ENCODE measurements around the gene BMP7.

Gene BMP7
- 0 to 0.12 reads per million in 2 experiments for total RNA-seq

DNA sequence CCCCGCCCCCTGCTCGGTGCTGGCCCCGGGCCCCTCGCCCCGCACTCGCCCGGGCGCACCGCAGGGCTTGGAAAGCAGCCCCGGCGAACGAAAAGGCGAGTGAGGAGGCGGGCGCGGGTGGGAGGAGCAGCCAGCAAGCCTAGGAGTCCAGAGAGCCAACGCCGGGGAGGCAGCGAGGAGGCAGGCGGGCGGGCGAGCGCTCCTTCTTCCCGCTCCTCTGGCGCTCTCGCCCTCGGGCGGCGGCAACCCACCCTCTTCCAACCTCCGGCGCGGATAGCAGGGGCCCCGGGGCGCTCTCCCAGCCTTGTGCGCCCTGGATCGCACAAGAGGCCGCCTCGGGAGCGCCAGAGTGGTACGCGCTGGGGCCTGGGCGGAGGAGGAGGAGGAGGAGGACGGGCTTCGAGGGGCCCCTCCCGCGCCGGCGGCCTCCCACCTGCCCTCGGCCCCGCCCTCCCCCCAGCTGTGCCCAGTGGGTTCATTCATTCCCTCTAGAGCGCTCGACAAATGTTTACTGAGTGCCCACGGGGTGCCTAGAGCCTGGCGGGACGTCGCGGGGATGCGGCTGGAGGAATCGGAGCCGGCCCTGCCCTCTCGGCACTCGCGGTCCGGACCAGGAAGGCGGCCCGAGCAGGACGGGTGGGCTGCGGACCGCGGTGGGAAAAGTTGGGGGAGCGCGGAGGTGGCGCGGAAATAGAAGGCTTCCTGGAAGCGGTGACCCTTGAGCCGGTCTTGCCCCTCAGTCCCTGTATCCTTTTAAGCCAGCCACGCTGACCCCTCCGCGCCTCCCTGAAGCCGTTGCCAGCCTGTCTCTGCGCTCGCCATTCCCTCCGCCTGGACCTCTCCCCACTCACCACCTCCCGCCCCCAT lies at the start of gene BMP7:
Gene BMP7, minus strand, starts transcription at position 351 of the 867 bp plus-strand sequence. CDS start 519 bp downstream, outside the sequence.
- no peak for DNase-seq (ENCODE audit: low read depth)

DNA sequence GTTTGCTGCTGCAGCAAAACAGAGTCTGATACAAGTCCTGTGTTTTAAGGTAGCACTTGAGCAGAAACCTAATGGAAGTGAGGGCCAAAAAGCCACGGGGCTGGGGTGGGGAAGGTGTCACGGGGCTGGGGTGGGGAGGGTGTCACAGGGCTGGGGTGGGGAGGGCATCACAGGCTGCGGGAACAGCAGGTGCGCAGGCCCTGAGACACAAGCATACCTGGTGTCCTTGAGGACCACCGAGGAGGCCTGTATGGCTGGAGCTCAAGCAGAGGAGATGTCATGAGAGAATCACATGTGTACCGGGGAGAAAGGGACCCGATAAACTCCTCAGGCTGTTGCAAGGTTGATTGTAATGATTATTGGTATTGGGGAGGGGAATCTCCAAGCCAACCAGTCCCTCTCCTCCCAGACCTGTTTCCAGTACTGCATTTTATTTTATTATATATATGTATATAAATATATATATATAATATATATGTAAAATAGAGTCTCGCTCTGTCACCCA lies 49.6 kb upstream of the BMP7 start:
- DNase-seq (ENCODE audit: low read depth), result no peak

GRCh38 chr20:57315083-57315975 lies 48.9 kb upstream of the BMP7 start:
- DNase-seq (ENCODE audit: low read depth), result no peak

DNA sequence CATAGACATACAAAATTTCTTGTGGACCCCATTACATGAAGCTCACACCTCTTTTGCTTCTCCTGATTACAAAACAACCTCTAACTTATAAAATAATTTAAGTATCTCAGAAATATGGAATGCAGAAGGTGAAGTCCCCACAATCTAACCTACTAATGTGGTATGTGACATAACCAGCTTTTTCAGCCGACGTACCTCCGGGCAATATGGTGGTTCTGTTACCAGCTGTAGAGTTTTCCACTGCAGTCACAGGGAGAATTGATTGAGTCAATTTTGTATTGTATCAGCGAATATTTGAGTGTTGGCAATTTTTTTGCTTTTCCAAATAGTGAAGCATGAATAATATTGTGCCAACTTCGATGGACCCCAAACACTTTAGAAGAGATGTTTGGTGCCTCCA lies 47.5 kb upstream of the BMP7 start:
- DNase-seq (ENCODE audit: low read depth), result no peak

DNA sequence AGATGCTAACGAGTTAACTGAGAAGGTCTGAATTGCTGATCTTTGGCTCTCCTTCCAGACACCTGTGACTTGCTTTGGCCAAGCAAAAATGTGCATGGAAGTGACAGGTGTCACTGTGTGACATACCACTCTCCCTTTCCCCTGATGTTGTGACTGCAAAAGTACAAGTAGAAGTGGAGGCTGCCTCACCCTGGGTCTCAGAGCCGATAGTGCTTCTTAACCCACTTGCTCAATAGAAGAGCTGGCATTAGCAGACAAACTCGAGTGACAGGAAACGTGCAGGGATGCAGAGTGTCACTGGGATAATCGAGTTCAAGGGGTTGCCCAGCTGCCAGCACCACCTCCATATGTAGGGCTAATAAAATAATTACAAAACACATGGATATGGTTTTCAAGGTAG lies 46.8 kb upstream of the BMP7 start:
- DNase-seq (ENCODE audit: low read depth), result no peak

DNA sequence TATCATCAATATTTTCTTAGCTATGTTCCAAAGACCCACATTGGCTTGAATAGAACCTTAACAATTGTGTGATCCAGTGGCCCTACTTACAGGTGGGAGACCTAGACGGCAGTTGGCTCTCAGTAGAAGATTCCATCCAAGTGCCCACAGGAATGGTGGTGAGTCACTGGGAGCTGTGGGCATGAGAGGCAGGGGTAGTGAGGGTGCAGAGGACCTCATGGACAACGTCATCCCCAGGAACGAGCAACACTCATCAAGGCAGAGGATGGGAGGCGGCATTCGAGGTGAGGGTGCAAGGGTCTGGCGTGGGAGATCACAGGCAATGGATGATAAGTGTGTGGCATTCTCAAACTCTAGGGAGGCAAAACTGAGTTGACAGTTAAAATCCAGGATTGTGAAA lies 45.7 kb upstream of the BMP7 start:
- DNase-seq (ENCODE audit: low read depth), result no peak

- DNase-seq (ENCODE audit: low read depth), result no peak
These were observed 44.5 kb upstream of the BMP7 start for GRCh38 chr20:57310821-57311514.

DNA sequence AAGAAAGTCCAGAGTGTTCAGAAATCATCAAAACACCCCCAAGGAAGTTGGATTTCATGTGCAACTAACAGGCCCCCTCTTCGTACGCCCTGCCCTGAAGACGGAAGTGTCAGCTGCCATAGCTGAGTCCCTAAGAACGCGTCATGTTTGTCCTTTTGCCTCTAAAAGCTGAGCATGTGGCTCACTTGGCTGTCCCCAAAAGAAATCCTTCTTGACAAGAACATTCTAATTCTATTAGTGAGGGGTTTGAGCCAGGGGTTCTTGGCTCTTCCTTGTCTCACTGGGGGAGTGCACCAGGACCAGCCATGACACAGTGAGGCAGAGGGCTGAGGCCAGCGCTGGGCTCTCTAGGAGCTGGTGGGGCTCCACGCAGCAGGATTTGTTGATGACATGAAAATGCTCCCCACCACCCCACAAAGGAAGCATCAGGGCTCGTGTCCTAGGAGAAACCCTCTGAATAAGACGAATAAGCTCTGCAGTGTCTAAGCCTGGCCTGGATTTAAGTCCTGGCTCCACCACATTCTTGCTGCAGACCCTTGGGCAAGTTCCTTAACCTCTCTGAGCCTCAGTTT lies 43.2 kb upstream of the BMP7 start:
- no peak for DNase-seq (ENCODE audit: low read depth)

DNA sequence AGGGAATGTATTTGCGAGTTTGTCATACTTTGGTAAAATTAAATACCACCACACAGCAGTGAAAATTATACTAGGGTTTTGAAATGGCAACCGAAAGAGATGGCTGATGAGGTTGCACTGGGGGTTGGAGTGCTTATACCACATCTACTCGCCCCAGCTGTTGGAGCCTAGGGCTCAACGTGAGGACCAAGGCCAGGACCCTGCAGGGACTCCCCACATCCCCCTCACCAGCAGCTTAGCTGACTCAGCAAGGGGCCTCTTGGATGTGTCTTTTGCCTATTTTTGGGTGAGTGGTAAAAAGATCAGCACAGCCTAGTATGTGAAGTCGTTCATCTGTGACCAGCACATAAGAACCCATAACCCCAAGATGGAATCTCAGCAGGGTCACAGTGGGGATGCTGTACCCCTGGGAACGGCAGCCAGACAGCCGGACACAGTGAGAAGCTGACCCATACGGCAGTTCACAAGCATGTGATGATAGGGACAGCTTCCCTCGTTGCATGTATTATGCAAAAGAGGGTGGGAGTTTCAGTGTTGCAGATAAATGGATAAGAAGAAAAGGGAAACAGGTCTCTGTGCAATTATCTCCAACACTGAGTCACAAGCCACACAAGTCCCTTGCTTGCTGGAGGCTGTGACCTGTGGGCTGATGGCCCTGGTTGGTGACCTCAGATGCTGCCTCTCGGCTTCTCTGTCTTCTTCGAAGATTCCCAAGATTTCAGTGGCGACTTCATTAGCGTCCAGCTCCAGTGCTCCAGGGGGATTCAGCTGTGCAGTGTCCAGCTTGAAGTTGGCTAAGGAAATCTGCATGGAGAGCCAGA lies 42.2 kb upstream of the BMP7 start:
- no peak for DNase-seq (ENCODE audit: low read depth)

DNA sequence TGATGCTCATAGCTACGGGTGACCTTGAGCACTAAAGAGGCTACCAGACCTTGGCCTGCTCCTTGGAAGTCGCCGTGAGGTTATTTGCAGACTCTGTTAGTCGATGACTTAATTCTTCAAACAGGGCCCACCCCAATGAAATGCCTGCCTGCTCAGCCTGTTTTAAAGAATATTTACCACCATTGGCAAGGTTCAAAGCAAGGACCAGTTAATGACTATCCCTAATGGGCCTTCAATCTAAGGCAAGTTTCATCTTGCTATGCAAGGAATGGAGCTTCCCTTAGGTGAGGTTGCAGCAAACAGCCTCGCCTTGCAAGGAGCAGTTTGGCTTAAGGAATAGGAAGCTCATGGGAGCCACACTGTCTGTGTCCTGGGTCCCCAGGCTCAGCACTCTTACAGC lies 40.3 kb upstream of the BMP7 start:
- no peak for DNase-seq (ENCODE audit: low read depth)

- no peak for DNase-seq (ENCODE audit: low read depth)
These were observed 34.6 kb upstream of the BMP7 start for GRCh38 chr20:57301026-57301425.

DNA sequence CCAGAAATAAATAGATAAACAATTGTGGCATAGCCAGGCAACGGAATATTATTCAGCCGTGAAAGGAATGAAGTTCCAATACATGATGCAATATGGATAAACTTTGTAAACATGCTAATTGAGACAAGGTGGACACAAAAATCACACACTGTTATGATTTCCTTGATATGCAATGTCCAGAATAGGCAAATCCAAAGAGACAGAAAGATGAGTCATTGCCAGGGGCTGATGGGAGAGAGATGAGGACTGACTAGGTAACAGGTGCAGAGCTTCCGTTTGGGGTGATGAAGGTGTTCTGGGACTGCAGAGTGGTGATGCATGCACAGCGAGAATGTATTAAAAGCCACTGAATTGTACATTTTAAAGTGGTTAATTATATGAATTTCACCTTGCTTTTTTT lies 32.0 kb upstream of the BMP7 start:
- no peak for DNase-seq (ENCODE audit: low read depth)

DNA sequence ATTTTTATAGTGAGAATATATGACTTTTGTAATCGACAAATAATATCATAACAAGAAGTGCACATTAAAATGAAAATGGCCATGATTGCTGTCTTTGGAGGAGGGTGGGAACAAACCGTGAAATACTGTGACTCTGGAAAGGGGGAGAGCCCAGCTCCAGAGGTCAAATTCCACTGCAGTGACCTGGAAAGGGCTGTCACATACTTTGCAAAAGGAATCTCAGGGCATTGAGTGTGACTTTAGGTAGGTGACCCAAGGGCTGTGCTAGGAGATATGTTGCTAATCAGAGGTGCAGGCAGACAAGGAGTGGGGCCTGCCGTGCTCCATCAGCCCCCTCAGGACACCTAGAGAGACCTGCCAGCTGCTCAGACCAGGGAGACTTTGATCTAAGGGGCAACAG lies 28.1 kb upstream of the BMP7 start:
- no peak for DNase-seq (ENCODE audit: low read depth)

DNA sequence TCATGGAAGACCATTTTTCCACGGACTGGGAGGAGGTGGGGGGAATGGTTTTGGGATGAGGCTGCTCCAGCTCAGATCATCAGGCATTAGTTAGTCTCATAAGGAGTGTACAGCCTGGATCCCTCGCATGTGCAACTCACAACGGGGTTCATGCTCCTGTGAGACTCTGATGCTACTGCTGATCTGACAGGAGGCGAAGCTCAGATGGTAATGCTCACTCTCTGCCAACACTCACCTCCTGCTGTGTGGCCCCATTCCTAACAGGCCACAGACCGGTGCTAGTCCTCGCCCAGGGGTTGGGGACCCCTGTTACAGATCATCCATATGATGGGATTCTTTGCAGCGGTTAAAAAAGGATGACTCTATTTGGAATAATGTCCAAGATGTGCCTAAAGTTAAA lies 27.6 kb upstream of the BMP7 start:
- DNase-seq (ENCODE audit: low read depth), result no peak

DNA sequence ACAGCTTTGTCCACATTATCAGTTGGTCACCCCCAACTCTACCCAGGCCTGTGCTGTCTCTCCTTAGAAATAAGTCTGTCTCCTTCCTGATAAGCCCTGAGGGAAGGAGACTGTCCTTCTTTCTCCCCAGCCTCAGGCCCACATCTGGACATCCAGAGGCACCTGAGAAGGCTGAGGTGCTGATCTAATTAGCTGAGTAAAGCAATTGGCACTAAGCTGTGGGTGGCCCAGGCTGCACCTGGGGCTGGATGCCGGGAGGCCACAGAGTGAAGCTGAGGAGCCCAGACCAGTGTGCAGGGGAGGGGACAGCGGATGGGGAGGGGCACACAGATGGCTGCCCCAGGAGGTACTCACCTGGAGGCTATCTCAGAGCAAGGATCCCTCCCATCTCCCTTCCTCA lies 26.2 kb upstream of the BMP7 start:
- DNase-seq (ENCODE audit: low read depth), result no peak

GRCh38 chr20:57291694-57292093 lies 25.3 kb upstream of the BMP7 start:
- DNase-seq (ENCODE audit: low read depth), result no peak

DNA sequence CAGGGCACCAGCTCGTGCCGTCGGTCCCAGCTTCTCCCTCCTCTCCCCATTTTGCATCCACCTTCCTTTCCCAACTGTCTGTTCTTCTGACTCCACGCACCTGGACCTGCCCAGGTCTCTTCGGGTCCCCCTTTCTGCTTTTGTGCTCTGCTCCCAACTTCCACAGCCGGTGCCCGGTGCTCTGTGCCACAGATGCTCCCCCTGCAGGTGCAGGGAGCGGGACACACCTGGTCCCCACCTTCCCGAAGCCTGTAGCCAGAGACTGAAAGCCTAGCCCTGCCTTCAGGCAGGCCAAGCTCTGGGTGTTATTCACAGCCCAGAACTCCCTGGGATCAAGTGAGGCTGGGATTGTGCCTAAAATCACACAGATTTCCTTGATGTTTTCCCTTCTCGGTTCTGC lies 24.6 kb upstream of the BMP7 start:
- DNase-seq (ENCODE audit: low read depth), result no peak

GRCh38 chr20:57290178-57290484 lies 23.7 kb upstream of the BMP7 start:
- no peak for DNase-seq (ENCODE audit: low read depth)

DNA sequence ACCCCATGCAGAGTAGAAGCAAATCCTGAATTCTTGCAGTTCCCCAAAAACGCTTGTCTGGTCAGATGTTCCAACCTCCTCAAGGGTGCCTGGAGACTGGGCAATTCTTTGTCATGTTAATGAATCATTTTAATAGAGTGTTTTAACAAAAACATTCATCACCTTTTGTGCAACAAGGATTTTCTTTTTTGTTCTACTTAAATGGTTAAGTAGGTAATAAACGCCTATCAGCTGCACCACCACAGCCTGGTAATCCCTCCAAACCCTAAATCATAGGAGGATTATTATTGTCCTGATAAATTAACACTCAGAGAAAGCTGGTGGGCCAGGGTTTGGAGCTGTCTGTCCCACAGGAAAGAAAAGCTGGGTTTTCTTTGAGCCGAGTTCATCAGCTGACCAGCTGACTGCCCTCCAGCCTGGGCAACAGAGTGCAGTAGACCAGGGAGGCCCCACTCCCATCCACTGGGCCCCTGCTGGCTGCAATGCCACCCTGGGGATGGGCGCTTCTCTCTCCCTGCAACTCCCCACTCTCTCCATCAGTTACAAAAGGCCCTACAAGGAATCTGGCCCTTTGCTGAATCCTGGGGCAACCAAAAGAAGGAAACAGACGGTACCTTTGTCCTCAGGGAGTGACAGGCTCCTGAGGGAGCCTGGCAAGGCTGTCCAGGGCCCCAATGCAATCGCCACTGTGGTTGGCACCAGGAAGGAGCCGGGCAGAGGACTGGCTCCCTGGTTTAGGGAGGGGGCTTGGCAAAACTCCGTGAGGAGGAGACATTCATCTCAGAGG lies 23.1 kb upstream of the BMP7 start:
- DNase-seq (ENCODE audit: low read depth), result no peak

DNA sequence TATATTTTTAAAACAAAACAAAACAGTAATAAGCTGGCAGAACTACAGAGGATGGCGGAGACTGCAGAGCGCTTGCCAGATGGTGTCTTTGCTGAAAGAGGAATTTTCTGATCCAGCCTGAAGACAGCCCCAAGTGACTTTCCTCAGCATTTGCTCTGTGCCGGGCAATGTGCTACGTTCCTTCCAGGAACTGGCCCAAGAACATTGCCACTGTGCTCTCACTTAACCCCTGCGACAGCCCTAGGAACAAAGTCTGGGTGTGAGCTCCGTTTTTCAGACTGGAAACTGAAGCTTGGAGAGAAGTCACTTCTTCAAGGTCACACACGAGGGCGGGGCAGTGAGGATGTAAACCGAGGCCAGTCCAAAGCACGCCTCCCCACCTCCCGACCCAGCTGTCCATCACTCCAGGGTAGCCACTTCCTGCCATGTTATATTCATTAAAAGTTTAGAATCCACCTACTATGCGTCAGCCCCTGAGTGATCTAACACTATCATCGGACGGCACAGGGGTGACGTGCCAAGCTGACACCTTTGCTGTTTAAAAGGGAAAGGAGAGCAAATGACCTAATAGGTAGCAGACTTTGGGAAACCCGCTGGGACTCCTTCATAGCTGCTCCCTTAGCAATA lies 22.3 kb upstream of the BMP7 start:
- DNase-seq (ENCODE audit: low read depth), result no peak
